Measurements from ENCODE around the gene LPIN1.

GRCh38 chr2:11873356-11874154 lies 127.1 kb downstream of the LPIN1 start:
- no peak for TF ChIP-seq CTCF (IDR thresholded peaks at IDR 0.05 in 8 of 11, conservative IDR thresholded peaks at IDR 0.05 in 3 of 11)
- TF ChIP-seq POLR2AphosphoS5 (IDR thresholded peaks at IDR 0.05), result no peak
- no peak for TF ChIP-seq POLR2A (IDR thresholded peaks at IDR 0.05)
